Measurements from ENCODE around the gene CCDC148. TPM values are rescaled to one million over a fixed set of nuclear protein-coding genes. Genes with fewer than 3 reads are reported as not detected.

Gene CCDC148
- polyA plus RNA-seq, 1 donor, result 0.26 TPM

Other genes starting within 250 kb of the CCDC148 start
- gene PKP4, start 199 bp upstream of the CCDC148 start, polyA plus RNA-seq (ENCODE audit: insufficient read length), result 26.7 TPM

Measured in hindlimb muscle (tissue), 1 donor.